HepG2 (cell line): Measurements from ENCODE around the gene SAMD5. TPM values are rescaled to one million over a fixed set of nuclear protein-coding genes. Genes with fewer than 3 reads are reported as not detected.

Experiments used
- ATAC-seq: fragments of 200-7000 bp; cut with Tn5 transposase; 3 replicates; pipeline ENCODE4 v1.9.1; 2020; ENCODE audit warnings: mild to moderate bottlenecking, moderate library complexity
- BruUV-seq: library from RNA; stranded (reverse); fragments of 400-500 nt; replicated peaks from 2 replicates; lab custom pipeline; 2021; lab: Mats Ljungman, UMichigan
- CTCF ChIA-PET: fragments of 300-600 bp; formaldehyde crosslinking; extraction: SDS; loops from one replicate; lab custom pipeline; 2021; ENCODE audit warnings: low total read pairs, inconsistent platforms, low intra/inter-chr PET ratio; lab: Yijun Ruan, JAX
- POLR2A ChIA-PET: fragments of 350-600 bp; sonication (Branson Sonifier 250); formaldehyde crosslinking; loops from one replicate; lab custom pipeline; 2020; ENCODE audit warnings: antibody characterized with exemption, inconsistent platforms; lab: Yijun Ruan, JAX
- DNase-seq: peaks from one replicate; pipeline ENCODE4 v3.0.0-alpha.2; 2015; ENCODE audit warnings: low spot score
- FAIRE-seq: peaks from 3 replicates; lab custom pipeline; 2011; peaks lifted over from hg19 to GRCh38; lab: Jason Lieb, UNC
- H2AFZ ChIP-seq: one replicate; pipeline ENCODE4 v1.6.1; 2011; ENCODE audit warnings: low read length, inconsistent platforms
- H3K27ac ChIP-seq: fragments of 300-600 bp; 3 replicates; pipeline ENCODE4 v1.8.0; 2011; ENCODE audit warnings: mixed run types, mild to moderate bottlenecking, mixed read lengths, low read length, inconsistent platforms; ENCODE audit not compliant: insufficient read depth; ENCODE audit errors: extremely low read length
- H3K27me3 ChIP-seq, 2 experiments: fragments of 200-600 bp in 1 of 2; 2 replicates in 1 of 2; 3 replicates in 1 of 2; pipeline versions ENCODE4 v1.6.0 to v1.8.0; 2011; ENCODE audit warnings: low read length in 2 of 2, mild to moderate bottlenecking in 2 of 2, moderate library complexity in 2 of 2, inconsistent platforms in 1 of 2; ENCODE audit not compliant: insufficient read depth in 2 of 2, control insufficient read depth in 1 of 2
- H3K36me3 ChIP-seq, 2 experiments: fragments of 200-600 bp in 1 of 2; replicated peaks in 1 of 2; 2 replicates in 1 of 2; 3 replicates in 1 of 2; pipeline versions ENCODE4 v1.5.1 to v1.8.0; 2011; ENCODE audit warnings: low read length in 2 of 2, inconsistent platforms in 1 of 2; ENCODE audit not compliant: insufficient read depth in 2 of 2, control insufficient read depth in 1 of 2
- H3K4me1 ChIP-seq: 2 replicates; pipeline ENCODE4 v1.5.1; 2012; ENCODE audit warnings: low read length, inconsistent platforms; ENCODE audit not compliant: insufficient read depth
- H3K4me2 ChIP-seq: 2 replicates; pipeline ENCODE4 v1.6.0; 2011; ENCODE audit warnings: low read depth, low read length, inconsistent platforms
- H3K4me3 ChIP-seq, 3 experiments: fragments of 200-600 bp in 1 of 3; sonication (generic), shearing (Covaris generic) in 1 of 3; replicated peaks in 1 of 3; 2 replicates each; pipeline ENCODE4 v1.5.1; 2011 to 2016; ENCODE audit warnings: low read length in 3 of 3, inconsistent platforms in 2 of 3, low read depth in 2 of 3, mild to moderate bottlenecking in 2 of 3, control low read depth in 1 of 3, mixed read lengths in 1 of 3; ENCODE audit not compliant: insufficient read depth in 1 of 3
- H3K79me2 ChIP-seq: one replicate; pipeline ENCODE4 v1.6.1; 2011; ENCODE audit warnings: low read length, inconsistent platforms; ENCODE audit not compliant: insufficient read depth
- H3K9ac ChIP-seq: 2 replicates; pipeline ENCODE4 v1.6.0; 2011; ENCODE audit warnings: mild to moderate bottlenecking, low read depth, low read length, inconsistent platforms; ENCODE audit not compliant: insufficient read depth
- H3K9me3 ChIP-seq: 2 replicates; pipeline ENCODE4 v1.5.1; 2012; ENCODE audit warnings: mild to moderate bottlenecking, low read length
- H4K20me1 ChIP-seq: 2 replicates; pipeline ENCODE4 v1.6.0; 2011; ENCODE audit warnings: inconsistent platforms, mild to moderate bottlenecking, low read length, moderate library complexity; ENCODE audit not compliant: insufficient read depth
- CBFB ChIP-seq: sonication (generic); formaldehyde crosslinking; IDR thresholded peaks from 2 replicates; pipeline ENCODE4 v1.4.0; 2020; ENCODE audit warnings: missing genetic modification reagents
- DMTF1 ChIP-seq: sonication (generic); formaldehyde crosslinking; IDR thresholded peaks from 2 replicates; pipeline ENCODE4 v1.4.0; 2020; ENCODE audit warnings: mild to moderate bottlenecking, missing genetic modification reagents
- ETV6 ChIP-seq: sonication (generic); formaldehyde crosslinking; conservative IDR thresholded peaks from 2 replicates; pipeline ENCODE4 v1.4.0; 2020; ENCODE audit warnings: missing genetic modification reagents
- MAFF ChIP-seq: IDR thresholded peaks from 2 replicates; pipeline ENCODE4 v1.6.1; 2011; ENCODE audit warnings: low read depth, low read length, improper control_type of control experiment
- MAFK ChIP-seq, 2 experiments: IDR thresholded peaks in 1 of 2; conservative IDR thresholded peaks in 1 of 2; 2 replicates each; pipeline ENCODE4 v1.6.1; 2011; ENCODE audit warnings: improper control_type of control experiment in 2 of 2, low read length in 2 of 2
- MTF1 ChIP-seq: sonication (generic); formaldehyde crosslinking; IDR thresholded peaks from 2 replicates; pipeline ENCODE4 v1.5.0; 2020; ENCODE audit warnings: missing genetic modification reagents
- NFRKB ChIP-seq: fragments of 450-650 bp; IDR thresholded peaks from 2 replicates; pipeline ENCODE4 v1.6.1; 2017
- RFX1 ChIP-seq: fragments of 450-650 bp; IDR thresholded peaks from 2 replicates; pipeline ENCODE4 v1.6.1; 2017
- SMAD9 ChIP-seq: sonication (generic); formaldehyde crosslinking; IDR thresholded peaks from 2 replicates; pipeline ENCODE4 v1.5.1; 2020; ENCODE audit warnings: mild to moderate bottlenecking, missing genetic modification reagents
- SNAPC2 ChIP-seq: sonication (generic); formaldehyde crosslinking; IDR thresholded peaks from 2 replicates; pipeline ENCODE4 v1.8.1; 2022; ENCODE audit warnings: mild to moderate bottlenecking, missing genetic modification reagents
- SRY ChIP-seq: sonication (generic); formaldehyde crosslinking; IDR thresholded peaks from 2 replicates; pipeline ENCODE4 v1.8.0; 2022; ENCODE audit warnings: mild to moderate bottlenecking, missing genetic modification reagents
- ZBTB2 ChIP-seq: sonication (generic); formaldehyde crosslinking; IDR thresholded peaks from 2 replicates; pipeline ENCODE4 v1.8.0; 2022; ENCODE audit warnings: low read depth, missing genetic modification reagents
- ZNF451 ChIP-seq: sonication (generic); formaldehyde crosslinking; IDR thresholded peaks from 2 replicates; pipeline ENCODE4 v1.5.0; 2020; ENCODE audit warnings: mild to moderate bottlenecking, missing genetic modification reagents
- ZNF503 ChIP-seq: sonication (generic); formaldehyde crosslinking; IDR thresholded peaks from 2 replicates; pipeline ENCODE4 v1.4.0; 2020; ENCODE audit warnings: missing genetic modification reagents
- ZNF549 ChIP-seq: sonication (generic); formaldehyde crosslinking; IDR thresholded peaks from 2 replicates; pipeline ENCODE4 v1.5.0; 2020; ENCODE audit warnings: missing genetic modification reagents
- ZNF607 ChIP-seq: sonication (generic); formaldehyde crosslinking; IDR thresholded peaks from 2 replicates; pipeline ENCODE4 v1.5.1; 2020; ENCODE audit warnings: missing genetic modification reagents, mild to moderate bottlenecking, borderline replicate concordance
- ZNF709 ChIP-seq: sonication (generic); formaldehyde crosslinking; IDR thresholded peaks from 2 replicates; pipeline ENCODE4 v1.5.0; 2020; ENCODE audit warnings: mild to moderate bottlenecking, missing genetic modification reagents
- WGBS: methylation state at CpG from one replicate; pipeline ENCODE4 v1.1.6; 2017; ENCODE audit warnings: low lambda C conversion rate; 5-methylcytosine and 5-hydroxymethylcytosine counted together
- in situ Hi-C: cut with HindIII; loops from 2 replicates; pipeline ENCODE4 v1.10.0; 2017; ENCODE audit warnings: low pct_unique_long_range_greater_than_20kb; ENCODE audit not compliant: extremely low pct_ligation_motif_present
- intact Hi-C: fragments of 100-400 bp; cut with micrococcal nuclease; formaldehyde crosslinking; loops from one replicate; pipeline ENCODE4 v1.10.0; 2022; ENCODE audit not compliant: unreplicated experiment
- polyA plus RNA-seq, 8 experiments: library from polyadenylated mRNA; depleted of rRNA in 3 of 8; stranded (reverse) in 7 of 8; unstranded in 1 of 8; fragments of >200 nt; fragmentation: Illumina TruSeq in 4 of 8; extraction: Trizol in 4 of 8; gene quantifications; 2 replicates each; pipeline versions ENCODE4 v1.2.1 to v1.2.3, GENCODE V29; 2011 to 2016; ENCODE audit warnings: low read depth in 4 of 8, missing spikeins in 1 of 8, mixed read lengths in 1 of 8; ENCODE audit not compliant: insufficient read depth in 1 of 8
- total RNA-seq, 5 experiments: library from RNA; depleted of rRNA; stranded (reverse); fragments of >200 nt; fragmentation: Illumina TruSeq; extraction: Trizol; gene quantifications; 2 replicates each; pipeline ENCODE4 v1.2.3, GENCODE V29; 2016; ENCODE audit warnings: low read depth in 1 of 5

The SAMD5 gene
- total and polyA plus RNA-seq, 2 of the 13 experiments (the other 11 are each of a cell fraction or from before 2014, with no cell fraction given): 0.02 to 0.07 TPM

- no peak for TF ChIP-seq SRY (CRISPR knock-in tag)
- no peak for TF ChIP-seq RFX1
These were observed 56.1 kb downstream of the SAMD5 start (continued) for GRCh38 chr6:147564556-147564955.

- ATAC-seq (no peak), DNase-seq (no peak), FAIRE-seq (no peak)
- Histone ChIP-seq H3K4me2 (no peak overlapping the region), H4K20me1 (no peaks in the 10 kb centered on the region), H3K4me3 (no peak overlapping the region), H3K9ac (no peak overlapping the region), H3K36me3 (no peaks in the 10 kb centered on the region), H3K79me2 (no peaks in the 10 kb centered on the region), H3K9me3 (no peaks in the 10 kb centered on the region), H3K27me3 (no peaks in the 10 kb centered on the region), H3K4me1 (no peaks in the 10 kb centered on the region), H3K27ac (no peak overlapping the region), H2AFZ (no peak overlapping the region)
- TF ChIP-seq ZNF607 (CRISPR knock-in tag) (no peak), SNAPC2 (no peak), ZNF549 (CRISPR knock-in tag) (no peak), ZNF503 (CRISPR knock-in tag) (no peak), ZNF451 (no peak), ETV6 (CRISPR knock-in tag) (no peak), NFRKB (no peak), ZNF709 (CRISPR knock-in tag) (no peak), DMTF1 (CRISPR knock-in tag) (no peak), MAFF (peak; percentile 51; the same call in 1 of the 2 replicates), CBFB (CRISPR knock-in tag) (no peak), MTF1 (CRISPR knock-in tag) (no peak), ZBTB2 (CRISPR knock-in tag) (no peak), SMAD9 (no peak), MAFK (conservative IDR thresholded peaks at IDR 0.05 in 1 of 2, IDR thresholded peaks at IDR 0.05 in 1 of 2; ENCODE audit: low read length in 2 of 2) (peak; percentile 76 to 79)
- no TSS peak for BruUV-seq
- CTCF ChIA-PET: no interaction called here
- in situ Hi-C loops: no loop called here
- WGBS: 28% methylated on average over 3 of the region's 3 CpGs
- intact Hi-C loops: no loop called here
- POLR2A ChIA-PET: no interaction called here
These were observed 57.9 kb downstream of the SAMD5 start for GRCh38 chr6:147566244-147566898.
